ENCODE data around the gene ANKRD13D.

ANKRD13D gene

DNA sequence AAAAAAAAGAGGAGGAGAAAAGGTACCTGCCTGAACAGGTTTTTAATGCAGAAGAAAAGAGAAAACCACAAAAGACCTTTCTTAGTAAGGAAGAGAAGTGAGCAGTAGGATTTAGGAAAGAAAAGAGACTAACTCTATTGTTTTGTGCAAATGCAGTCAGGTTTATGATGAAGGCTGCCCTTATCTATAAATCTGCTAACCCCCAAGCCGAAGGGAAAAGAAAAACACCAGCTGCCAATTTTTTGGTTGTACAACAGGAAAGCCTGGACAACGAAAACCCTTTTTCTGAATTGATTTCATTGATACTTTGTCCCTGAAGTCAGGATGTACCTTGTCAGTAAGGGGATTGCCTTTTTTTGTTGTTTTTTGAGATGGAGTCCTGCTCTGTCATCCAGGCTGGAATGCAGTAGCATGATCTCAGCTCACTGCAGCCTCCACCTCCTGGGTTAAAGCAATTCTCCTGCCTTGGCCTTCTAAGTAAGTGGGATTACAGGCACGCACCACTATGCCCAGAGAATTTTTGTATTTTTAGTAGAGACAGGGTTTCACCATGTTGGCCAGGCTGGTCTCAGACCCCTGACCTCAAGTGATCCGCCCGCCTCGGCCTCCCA is 43.1 kb downstream of the ANKRD13D start:
- no peak for DNase-seq

DNA sequence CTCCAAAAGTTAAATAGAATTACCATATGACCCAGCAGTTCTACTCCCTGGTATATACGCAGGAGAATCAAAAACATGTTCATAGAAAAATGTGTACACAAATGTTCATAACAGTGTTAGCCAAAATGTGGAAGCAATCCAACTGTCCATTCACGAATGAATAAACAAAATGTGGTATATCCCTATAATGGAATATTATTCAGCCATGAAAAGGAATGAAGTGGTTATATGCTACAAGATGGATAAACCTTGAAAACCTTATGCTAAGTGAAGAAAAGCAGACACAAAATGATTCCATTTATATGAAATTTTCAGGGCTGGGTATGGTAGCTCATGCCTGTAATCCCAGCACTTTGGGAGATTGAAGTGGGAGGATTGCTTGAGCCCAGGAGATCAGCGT is 48.2 kb downstream of the ANKRD13D start:
- no peak for DNase-seq

DNA sequence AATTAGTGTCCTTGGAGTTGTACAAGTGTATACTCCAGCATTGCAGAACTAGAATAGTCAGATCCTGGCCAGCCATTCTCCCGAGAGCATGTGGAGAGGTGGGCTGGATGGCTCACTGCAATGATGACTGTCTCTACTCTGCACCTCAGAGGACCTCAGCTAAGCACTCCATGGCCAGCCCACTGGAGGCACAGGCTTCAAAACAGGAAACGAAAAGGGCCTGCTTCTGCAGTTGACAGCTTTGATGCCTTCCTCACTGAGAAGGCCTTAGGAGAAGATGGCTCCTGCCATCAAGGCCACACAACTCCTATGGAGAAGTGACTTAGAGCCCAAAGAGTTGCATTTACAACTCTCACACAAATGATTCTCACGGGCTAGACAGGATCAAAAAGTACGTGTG is 55.2 kb downstream of the ANKRD13D start:
- DNase-seq: no peak

DNA sequence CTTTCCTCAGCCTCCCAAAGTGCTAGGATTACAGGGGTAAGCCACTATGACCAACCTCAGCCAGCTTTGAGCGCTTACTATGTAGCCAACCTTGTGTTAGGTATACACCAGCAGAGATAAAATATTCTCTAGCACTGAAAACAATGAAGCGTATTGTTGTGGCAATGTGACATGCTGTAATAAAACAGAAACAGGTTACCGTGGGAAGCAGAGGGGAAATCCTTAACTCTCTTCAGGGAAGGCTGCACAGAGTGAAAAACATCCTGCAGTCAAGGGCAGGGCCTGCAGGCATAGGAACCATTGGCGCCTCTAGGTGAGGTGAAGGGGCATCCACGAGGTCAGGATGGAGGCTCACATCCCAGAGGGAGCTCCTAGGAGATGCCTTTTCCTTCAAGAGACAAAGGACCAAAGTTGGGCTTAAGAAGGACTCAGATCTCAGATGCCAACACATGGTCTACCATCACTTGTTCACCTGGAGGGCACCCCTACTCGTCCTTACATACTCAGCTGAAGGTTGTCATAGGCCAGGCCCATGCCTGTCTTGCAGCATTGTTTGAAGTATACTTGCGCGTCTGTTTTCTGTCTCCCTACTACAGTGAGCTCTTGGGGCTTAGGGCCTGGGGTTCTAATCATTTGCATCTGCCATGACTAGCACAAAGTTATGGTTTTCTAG is 56.3 kb downstream of the ANKRD13D start:
- DNase-seq: no peak

DNA sequence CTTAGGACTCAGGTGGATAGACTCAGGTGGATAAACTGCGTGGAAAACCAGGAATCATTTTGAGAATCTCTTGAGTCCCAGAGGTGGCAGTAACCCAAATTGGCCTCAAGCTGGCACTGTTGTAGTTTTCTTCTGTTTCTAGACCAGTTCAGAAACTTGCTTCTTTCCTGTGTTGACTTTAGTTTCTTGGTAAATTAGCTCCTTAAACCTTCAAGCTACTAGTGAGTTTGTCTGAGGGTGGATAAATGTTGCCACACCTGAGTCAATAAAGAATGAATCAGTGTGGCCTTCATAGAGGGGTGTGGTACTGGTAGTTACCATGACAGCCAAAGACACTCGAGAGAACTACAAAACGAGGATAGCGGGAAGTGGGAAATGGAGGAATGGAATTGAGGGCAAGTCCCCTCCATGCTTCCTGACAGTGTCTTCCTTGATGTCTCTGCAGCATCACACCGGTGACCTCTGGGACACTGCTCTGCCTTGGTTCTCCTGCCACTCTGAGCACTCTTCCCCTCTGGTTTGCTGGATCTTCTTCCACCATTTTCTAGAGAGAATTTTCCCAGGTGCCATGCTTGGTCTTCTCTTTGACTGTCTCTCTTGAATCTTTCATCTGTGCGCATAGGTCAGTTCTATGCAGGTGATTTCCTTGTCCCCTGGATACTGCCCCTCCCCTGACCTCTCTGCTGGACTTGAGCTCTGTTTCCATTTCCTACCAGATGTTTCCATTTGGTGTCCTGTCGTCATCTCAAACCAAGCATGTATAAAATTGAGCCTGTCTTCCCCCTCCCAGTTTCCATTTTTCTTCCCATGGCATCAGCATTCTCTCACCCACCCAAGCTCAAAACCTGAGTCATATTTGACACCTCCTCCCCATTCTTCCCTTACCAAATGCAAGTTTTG is 57.1 kb downstream of the ANKRD13D start:
- DNase-seq: no peak

DNA sequence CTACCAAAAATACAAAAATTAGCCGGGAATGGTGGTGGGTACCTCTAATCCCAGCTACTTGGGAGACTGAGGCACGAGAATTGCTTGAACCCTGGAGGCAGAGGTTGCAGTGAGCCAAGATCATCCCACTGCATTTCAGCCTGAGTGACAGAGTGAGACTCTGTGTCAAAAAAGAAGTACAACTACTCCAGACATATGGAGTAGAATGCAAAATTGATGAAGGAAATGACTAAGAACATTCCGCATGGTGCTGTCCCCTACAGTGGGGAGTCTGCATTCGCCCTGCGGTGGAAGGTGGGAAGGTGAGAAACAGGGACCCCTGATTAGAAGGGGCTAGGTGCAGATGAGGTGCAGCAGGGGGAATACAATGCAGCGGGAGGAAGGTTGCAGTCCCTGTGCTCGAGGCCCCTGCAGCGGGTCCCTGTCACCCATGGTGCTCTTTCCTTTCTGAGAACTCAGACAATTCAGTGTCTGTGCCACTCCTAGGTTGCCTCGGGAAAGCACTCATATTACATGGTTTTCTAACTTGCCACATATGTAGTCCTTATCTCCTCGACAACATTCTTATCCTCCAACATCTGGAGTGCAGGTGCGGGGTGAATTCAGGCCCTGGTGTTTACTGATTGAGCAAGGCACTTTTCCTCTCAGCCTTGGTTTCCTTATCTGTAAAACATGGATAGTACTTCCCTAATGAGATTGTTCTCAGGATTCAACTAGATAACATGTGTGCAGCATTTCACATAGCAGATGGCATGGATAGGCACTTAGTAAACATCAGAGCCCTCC is 59.1 kb downstream of the ANKRD13D start:
- DNase-seq: no peak

DNA sequence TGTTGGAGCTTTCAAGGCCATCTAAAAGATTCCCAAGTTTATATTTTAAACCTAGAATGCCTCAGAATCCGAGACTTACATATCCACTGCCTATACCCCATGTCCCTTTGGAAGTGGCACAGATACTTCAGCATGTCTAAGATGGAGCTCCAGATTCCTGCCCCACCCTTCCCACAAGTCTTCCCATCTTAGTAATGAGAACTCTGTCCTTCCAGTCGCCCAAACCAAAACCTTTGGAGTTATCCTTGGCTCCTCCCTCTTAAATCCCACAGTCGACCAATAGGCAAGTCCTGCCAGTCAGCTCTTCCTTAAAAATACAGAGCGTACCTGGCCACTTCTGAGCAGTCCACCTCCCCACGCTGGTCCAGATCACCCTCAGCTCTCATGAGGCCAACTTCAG is 59.9 kb downstream of the ANKRD13D start:
- no peak for DNase-seq

DNA sequence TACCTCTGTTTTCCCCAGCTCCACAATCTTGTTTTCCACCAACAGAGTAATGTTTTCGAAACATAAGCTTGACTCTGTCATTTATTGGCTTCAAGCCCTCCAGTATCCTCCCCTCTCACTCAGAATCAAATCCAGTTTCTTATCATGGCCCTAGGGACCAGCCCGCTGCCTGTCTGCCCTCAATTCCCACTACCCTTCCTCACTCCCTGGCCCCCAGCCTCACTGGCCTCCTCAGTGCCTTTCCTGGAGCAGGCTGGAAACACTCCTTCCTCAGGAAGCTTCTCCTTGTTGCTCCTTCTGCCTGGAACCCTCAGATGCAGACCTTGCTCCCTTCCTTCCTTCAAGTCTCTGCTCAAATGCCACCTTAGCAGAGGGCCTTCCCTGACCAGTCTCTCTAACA is 60.4 kb downstream of the ANKRD13D start:
- no peak for DNase-seq

DNA sequence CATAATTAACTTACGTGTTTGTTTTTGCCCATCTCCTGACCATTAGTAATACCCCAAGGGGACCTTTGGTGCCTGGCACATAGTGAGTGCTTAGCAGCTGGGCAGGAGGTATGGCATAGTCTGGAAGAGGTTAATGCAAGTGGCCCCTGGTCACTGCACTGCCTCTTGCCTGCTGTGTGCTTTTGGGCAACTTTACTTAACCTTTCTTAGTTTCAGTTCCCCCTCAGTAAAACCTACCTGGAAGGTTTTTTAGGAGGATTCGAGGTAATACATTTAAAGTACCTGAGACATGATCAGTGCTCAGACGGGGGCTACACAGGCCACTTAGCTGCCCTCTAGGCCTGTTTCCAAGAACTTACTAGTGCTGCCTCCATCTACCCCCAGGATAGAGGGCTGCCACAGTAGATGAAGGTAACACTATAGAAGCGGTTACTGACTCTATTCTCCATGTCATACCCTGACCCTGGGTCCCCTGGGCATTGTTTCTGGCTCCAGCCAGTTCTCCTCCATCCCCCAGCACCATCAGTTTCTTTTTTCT is 60.9 kb downstream of the ANKRD13D start:
- DNase-seq: no peak

DNA sequence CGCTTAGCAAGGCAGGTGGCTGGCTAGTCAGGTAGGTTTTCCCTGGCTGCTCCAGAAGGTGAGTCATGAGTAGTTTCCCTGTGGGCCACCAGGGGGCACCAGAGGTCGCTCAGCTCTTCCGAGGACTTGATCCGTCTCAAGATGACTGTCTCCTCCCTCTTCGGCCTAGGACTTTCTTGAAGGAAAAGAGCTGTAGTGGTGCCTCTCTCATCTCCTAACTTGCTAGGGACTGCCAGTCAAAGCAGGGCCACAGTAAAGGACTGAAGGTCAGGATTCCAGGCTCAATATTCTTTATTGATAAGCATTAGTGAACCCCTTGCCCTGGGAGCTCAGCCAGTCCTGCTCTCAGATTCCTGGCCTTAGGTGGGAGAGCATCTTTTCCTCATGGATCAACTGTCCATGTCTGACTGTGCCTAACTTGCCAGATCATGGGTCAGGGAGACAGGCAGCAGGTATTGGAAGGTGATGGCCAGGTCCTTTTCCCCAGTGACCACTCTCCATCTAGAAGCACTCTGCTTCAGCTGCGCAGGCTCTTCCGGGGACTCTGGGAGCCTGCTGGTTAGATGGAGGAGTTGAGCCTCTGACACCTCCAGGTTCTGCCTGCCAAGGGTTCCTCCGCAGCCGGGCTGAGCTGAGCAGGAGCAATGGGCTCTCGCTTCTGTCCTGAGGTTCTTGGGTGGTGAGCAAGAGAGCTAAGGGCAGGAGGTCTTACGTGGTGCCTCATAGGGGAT is 62.3 kb downstream of the ANKRD13D start:
- DNase-seq: peak; percentile 16

All from NCI-H446 treated with DMSO at 0.1 percent for 48 hours (cell line).